ENCODE results near the gene QKI. TPM values are rescaled to one million over a fixed set of nuclear protein-coding genes. Genes with fewer than 3 reads are reported as not detected.

QKI gene
- total and polyA plus RNA-seq, 10 of the 15 experiments (the other 5 are each of a cell fraction or from before 2014, with no cell fraction given), result 4.7 to 72.5 (median 38.9) TPM

DNA sequence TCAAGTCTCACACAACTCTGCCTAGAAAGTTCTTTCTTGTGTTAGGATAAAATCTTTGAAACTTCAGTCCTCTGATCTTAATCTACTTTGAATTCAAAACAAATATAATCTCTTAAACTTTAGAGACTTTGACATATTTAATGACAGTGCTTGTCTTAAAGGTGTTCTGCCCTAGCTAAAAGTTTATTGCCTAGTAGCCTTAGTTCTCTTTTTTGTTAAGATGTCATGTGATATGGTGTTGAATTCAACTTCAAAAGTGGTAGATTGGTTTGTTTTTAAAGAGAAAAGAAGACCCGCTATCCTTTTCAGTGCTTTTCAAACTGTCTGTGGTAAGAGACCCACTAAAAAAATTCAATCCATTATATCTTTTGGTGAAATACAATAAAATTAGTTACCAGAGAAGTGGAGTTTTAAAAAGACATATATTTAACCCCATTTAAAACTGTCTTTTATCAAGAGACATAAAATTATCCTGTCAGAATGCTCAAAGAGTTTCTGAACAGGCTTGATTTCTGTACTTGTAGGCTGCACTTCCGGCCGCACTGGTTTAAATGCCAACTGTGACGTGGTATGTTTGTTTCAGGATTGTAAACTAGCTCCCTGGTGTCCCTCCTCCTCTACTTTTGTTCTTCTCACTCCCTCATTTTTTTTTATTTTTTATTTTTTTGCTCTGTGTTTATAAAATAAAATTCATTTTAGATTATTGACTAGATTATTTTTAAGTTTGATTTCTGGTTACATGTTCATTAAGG lies 76.5 kb downstream of the QKI start:
- Histone ChIP-seq H3K4me2 (ENCODE audit: control insufficient read depth, insufficient read depth) (no peak overlapping the region), H3K36me3 (ENCODE audit: control insufficient read depth in 2 of 2, insufficient read depth in 2 of 2, low read length in 1 of 2) (no peaks in the 10 kb centered on the region), H3K9ac (ENCODE audit: control insufficient read depth, insufficient read depth, low read length) (no peak overlapping the region), H4K20me1 (ENCODE audit: control insufficient read depth, insufficient read depth) (no peaks in the 10 kb centered on the region), H3K4me3 (no peak overlapping the region), H3K4me1 (ENCODE audit: control insufficient read depth, insufficient read depth, low read length) (no peaks in the 10 kb centered on the region), H3K27ac (ENCODE audit: control insufficient read depth, insufficient read depth) (no peak overlapping the region), H3K79me2 (ENCODE audit: control insufficient read depth, insufficient read depth, low read length) (peaks cover 36% of the 10 kb centered on the region), H3K9me3 (replicated peaks; ENCODE audit: control insufficient read depth, insufficient read depth, low read length) (no peaks in the 10 kb centered on the region; the same call in 2 of the 3 replicates), H3K27me3 (replicated peaks in 1 of 2; ENCODE audit: control insufficient read depth in 2 of 2, insufficient read depth in 2 of 2, low read length in 1 of 2) (no peaks in the 10 kb centered on the region), H2AFZ (ENCODE audit: control insufficient read depth, low read depth, low read length) (no peak overlapping the region)
- POLR2A ChIA-PET, result no interaction called here
- WGBS (ENCODE audit: insufficient coverage, insufficient replicate concordance, low lambda C conversion rate, missing lambda C conversion rate), result 100% methylated on average over 4 of the region's 4 CpGs
- SMC1A ChIA-PET (ENCODE audit: uncharacterized antibody, unreplicated experiment), result no interaction called here
- RAD21 ChIA-PET (ENCODE audit: unreplicated experiment), result no interaction called here
- CTCF ChIA-PET, result no interaction called here
- FAIRE-seq (no peak), DNase-seq (ENCODE audit: low read depth, low spot score) (no peak), ATAC-seq (no peak)
- in situ Hi-C loops (cut with MboI), result no loop called here
- BruUV-seq (replicated peaks), result no TSS peak
- intact Hi-C loops (cut with micrococcal nuclease; ENCODE audit: unreplicated experiment), result no loop called here
- no peak for TF ChIP-seq KLF5 (IDR thresholded peaks at IDR 0.05; ENCODE audit: partially characterized antibody)
- TF ChIP-seq, protein P1, sequence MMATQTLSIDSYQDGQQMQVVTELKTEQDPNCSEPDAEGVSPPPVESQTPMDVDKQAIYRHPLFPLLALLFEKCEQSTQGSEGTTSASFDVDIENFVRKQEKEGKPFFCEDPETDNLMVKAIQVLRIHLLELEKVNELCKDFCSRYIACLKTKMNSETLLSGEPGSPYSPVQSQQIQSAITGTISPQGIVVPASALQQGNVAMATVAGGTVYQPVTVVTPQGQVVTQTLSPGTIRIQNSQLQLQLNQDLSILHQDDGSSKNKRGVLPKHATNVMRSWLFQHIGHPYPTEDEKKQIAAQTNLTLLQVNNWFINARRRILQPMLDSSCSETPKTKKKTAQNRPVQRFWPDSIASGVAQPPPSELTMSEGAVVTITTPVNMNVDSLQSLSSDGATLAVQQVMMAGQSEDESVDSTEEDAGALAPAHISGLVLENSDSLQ (IDR thresholded peaks at IDR 0.05), result no peak
- TF ChIP-seq RAD51 (IDR thresholded peaks at IDR 0.05), result no peak
- no peak for TF ChIP-seq SMAD1 (IDR thresholded peaks at IDR 0.05; ENCODE audit: low read depth, partially characterized antibody)
- TF ChIP-seq, protein P2, sequence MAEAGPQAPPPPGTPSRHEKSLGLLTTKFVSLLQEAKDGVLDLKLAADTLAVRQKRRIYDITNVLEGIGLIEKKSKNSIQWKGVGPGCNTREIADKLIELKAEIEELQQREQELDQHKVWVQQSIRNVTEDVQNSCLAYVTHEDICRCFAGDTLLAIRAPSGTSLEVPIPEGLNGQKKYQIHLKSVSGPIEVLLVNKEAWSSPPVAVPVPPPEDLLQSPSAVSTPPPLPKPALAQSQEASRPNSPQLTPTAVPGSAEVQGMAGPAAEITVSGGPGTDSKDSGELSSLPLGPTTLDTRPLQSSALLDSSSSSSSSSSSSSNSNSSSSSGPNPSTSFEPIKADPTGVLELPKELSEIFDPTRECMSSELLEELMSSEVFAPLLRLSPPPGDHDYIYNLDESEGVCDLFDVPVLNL (IDR thresholded peaks at IDR 0.05; ENCODE audit: low read depth, low read length), result no peak
- TF ChIP-seq, protein P3, sequence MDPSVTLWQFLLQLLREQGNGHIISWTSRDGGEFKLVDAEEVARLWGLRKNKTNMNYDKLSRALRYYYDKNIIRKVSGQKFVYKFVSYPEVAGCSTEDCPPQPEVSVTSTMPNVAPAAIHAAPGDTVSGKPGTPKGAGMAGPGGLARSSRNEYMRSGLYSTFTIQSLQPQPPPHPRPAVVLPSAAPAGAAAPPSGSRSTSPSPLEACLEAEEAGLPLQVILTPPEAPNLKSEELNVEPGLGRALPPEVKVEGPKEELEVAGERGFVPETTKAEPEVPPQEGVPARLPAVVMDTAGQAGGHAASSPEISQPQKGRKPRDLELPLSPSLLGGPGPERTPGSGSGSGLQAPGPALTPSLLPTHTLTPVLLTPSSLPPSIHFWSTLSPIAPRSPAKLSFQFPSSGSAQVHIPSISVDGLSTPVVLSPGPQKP (IDR thresholded peaks at IDR 0.05; ENCODE audit: low read depth, low read length), result no peak
- TF ChIP-seq NFXL1 (IDR thresholded peaks at IDR 0.05; ENCODE audit: borderline replicate concordance), result no peak
- TF ChIP-seq FOS (IDR thresholded peaks at IDR 0.05; ENCODE audit: borderline replicate concordance, extremely low read depth, insufficient read length), result no peak
- no peak for TF ChIP-seq NRF1 (conservative IDR thresholded peaks at IDR 0.05; ENCODE audit: low read depth, low read length)
- TF ChIP-seq MTA2 (IDR thresholded peaks at IDR 0.05; ENCODE audit: low read depth), result no peak
- no peak for TF ChIP-seq YY1 (IDR thresholded peaks at IDR 0.05; ENCODE audit: low read depth, low read length)
- no peak for TF ChIP-seq KDM1A (IDR thresholded peaks at IDR 0.05; ENCODE audit: borderline replicate concordance)
- no peak for TF ChIP-seq ZNF622 (IDR thresholded peaks at IDR 0.05)
- no peak for TF ChIP-seq ZBED1 (IDR thresholded peaks at IDR 0.05; ENCODE audit: borderline replicate concordance)
- TF ChIP-seq TBL1XR1 (IDR thresholded peaks at IDR 0.05; ENCODE audit: low read depth, low read length), result no peak
